22Rv1 (cell line): ENCODE data around the gene VGLL4.

ENCODE experiments used
- CTCF ChIP-seq: fragments of 450-650 bp; IDR thresholded peaks from 2 replicates; pipeline ENCODE4 v1.5.1; 2017; ENCODE audit warnings: mild to moderate bottlenecking
- ZFX ChIP-seq: fragments of 450-650 bp; IDR thresholded peaks from 2 replicates; pipeline ENCODE4 v1.6.1; 2017; ENCODE audit warnings: antibody characterized with exemption, borderline replicate concordance

GRCh38 chr3:11554236-11554610 is 89.5 kb downstream of the VGLL4 start:
- no peak for TF ChIP-seq CTCF
- no peak for TF ChIP-seq ZFX
